Stimulated activated CD8-positive, alpha-beta memory T cell treated with anti-CD3 and anti-CD28 coated beads, Interleukin-12 subunit alpha, Interleukin-12 subunit beta, amount 100 ng/mL, for 24 hours (primary cell): ENCODE measurements around the gene EVA1A.
"Not testable (repeated sequence)": the region's sequence is repeated elsewhere in the genome, so short reads cannot be mapped to it uniquely, and the experiment has no call there.

Experiments
- DNase-seq: peaks from one replicate; pipeline ENCODE4 v3.0.0-alpha.2; 2020; ENCODE audit errors: extremely low read depth

Gene EVA1A

DNA sequence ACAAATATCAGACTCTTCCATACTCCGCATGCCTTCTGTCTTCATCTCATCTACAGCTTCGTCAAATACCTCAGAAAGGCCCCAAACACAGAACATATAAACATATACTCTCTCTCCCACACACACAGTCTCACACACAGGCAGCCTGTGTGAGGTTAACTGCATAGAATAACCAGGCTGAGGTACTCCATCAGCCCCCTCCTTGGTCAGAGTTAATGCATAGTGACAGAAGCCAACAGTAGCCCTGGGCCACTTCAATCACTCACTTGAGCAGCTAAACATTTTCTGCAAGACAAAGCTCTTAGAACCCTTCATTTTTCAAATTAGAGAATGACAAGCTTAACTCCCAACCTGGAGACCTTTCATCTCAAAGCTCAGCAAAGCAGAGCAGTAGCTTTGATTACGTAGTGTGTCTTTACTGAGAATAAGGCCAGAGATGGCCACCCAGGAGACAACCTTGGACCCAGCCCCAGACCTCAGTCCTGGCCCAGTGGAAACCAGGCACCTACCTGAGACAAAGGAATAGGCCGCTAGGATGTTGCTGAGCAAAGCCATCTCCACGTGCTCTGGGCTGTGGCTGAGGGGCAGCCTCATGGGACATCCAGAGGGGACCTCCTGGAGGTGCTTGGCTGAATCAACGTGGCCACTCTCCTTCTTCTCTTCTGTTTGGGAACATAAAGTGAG is 43.0 kb downstream of the EVA1A start:
- DNase-seq: no peak

DNA sequence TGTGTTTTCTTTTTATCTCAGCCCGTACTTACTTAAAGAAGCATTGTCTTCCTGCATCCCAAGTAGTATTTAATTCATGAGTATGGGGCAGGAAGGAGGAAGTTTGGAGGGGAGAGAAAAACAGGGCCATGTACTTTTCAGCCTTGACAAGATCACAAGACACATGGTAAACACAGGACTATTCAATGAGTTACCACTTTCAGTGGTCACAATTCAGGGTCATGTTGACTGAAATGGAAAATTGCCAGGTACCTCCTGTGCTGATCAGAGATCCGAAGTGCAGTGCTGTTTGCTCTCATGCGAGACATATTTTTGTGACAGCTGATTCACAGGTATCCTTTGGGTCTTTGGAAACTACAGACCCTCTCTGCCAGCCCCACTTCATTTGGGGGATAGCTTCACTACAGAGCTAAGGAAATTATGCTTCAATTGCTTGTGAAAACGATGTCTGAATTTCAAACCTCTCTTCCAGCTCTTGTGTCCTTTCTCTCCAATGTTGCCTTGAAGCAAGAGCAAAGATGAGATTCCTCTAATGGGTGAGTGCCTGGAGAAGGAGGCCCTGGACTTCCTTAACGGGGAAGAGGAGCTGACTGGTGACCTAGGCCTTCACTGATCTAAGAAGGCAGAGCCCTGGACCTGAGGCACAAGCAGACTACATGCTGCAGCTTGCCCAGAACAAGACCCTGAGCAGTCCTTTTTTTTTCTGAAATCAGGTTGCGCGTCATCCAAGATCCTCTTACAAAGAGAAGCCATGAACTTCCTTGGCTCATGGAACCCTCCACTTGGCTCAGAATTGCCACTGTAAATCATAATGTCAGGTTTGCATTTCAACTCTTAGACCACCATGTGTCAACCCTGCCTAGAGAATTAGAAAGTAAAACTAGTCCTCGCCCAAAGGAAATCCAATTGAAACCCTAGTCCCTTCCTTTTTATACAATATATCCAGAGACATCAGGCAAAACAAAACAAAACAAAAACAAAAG is 44.1 kb downstream of the EVA1A start:
- DNase-seq: no peak

DNA sequence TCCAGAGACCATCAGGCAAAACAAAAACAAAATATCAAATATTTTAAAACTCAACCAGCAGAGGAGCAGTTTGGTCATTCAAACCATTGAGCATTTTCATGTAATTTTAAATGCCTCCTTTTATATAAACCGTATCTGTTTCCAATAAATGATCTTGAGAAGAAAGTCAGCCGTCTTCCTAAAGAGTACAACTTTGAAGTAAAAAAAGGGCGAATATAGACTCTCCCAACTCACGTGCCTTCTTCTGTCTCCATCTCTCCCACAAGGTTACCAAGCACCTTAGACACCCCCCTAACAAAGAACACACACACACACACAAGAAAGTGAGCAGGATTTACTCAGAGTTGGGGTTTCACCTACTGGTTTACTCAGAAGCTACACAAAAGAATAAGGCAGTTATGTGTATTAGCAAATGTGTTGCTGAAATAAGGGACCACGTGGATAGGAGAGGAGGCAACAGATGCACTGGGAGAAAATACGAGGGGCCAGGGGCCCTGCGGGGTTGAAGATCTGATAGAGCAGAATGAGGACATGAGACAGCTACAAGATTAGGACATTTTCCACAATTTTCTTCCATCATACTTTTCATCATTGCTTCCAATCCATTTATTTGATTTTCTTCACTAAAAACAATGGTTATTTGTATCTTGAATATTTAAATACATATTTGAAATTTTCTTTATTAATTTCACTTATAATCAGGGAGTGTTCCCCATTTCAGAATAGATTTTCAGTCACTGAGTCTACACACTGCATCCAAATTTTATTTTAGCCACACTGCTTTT is 45.0 kb downstream of the EVA1A start:
- no peak for DNase-seq

DNA sequence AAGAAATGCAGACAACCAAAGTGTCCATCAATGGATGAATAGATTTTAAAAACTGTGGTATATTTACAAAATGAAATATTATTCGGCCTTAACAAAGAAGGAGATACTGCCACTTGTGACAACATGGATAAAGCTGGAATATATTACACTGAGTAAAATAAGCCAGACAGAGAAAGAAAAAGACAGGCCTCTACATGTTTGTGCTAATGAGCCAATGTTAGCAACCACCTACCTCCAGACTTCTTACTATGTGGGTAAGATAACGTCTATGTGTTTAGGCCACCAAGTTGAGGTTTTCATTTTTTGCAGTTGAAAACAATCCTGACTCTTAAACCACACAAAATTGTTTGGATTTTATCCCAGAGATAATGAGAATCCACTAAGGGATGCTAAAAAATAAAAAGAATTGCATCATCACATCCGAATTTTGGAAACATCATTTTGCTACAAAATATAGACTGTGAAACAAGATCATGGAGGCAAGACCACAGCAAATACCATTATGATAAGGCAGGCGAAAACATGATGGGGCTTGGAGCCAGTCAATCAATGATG is 47.0 kb downstream of the EVA1A start:
- no peak for DNase-seq

DNA sequence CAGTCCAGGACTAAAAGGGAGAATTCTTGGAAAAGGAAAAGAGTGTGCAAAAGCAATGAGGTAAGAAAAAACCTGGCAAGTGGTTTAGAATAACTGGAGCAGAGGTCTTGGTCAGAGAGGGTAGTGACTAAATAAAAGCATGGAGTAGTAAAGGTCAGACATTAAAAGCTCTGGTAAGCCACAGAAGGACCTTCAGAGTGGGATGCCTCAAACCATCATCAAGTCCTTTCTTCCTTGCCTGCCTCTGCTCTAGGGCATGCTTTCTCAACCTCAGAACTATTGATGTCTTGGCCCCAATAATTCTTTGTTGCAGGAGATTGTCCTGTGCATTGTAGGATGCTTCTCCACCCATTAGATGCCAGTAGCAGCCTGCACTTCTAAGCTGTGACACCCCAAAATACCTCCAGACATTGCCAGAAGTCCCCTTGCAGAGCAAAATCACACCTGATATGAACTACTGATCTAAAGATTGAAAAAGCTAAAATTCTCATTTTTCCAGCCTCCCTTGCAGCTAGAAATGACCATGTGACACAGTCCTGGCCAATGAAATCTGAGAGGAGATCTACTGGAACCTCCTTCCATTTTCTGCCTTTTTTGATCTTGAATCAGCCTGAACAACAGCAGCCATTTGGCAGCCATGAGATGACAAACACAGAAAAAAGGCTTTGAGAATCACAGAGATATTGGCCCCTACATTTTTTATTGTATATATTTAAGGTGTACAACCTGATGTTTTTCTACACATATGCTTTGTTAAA is 48.1 kb downstream of the EVA1A start:
- no peak for DNase-seq

DNA sequence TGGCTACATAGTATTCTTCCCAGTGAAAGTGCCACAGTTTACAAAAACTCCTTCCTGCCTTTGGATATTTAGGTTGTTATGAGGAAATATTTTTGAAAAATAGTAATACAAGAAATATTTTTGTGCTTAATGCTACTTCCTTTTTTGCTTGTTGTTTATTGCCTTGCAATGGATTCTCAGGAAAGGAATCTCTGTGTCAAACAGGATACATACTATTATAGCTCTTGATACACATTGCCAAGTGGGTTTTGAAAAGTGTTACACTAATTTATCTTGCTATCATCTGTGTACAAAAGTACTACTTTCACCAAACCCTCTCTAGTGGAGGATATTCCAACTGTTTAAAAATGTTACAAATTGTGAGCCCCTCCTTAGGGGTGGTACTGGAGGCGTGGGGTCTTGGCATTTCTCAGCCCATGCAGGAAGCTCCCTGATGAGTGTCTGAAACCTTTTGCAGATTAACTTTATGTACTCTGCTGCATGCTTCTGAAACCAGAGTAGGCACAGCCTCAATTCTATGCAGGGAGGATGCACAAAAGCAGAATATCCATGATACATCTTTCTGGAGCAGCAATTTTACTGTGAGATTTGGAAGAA is 54.5 kb downstream of the EVA1A start:
- DNase-seq: no peak

DNA sequence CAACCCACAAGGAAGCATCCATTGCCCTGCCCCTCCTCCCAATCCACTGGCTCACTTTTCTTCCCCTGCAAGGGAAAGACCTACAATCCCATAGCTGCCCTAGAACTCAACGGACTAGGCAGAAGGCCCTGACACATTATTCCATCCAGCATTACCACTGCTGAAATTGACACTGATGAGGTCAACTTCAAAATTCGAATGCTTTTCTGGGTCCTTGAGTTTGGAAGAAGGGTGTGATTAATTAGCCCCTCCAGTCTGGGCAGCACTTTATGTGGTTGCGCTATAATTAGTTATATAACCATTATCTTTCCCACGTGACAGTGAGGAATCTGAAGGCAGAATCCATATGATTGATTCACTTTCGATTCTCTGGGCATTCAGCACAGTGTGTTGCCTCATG is 55.7 kb downstream of the EVA1A start:
- no peak for DNase-seq

DNA sequence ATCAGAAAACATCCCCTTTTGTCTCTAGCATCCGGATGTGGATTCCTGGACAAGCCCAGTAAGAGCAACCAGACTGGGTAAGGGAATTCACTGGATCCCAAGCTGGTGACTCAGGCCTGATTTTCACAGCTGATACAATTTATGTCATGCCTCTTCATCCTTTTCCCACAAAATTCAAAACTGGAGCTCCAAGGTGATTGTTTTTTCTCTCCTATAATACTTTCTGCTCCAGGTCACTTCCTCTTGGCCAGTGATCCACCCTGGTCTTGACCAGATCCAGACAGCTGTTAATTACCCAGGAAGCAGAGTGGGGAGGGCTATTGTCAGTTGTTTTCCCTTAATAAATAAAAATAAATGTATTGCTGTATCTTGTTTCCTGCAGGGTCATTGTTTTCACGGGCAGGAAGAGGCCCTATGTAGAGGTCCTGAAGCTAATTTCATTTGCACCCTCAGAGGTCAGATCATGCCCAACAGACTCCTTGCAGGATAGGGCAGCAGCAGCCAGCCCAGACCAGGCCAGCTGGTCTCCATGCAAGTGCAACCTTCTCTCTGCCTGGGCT is 57.6 kb downstream of the EVA1A start:
- DNase-seq: no peak

DNA sequence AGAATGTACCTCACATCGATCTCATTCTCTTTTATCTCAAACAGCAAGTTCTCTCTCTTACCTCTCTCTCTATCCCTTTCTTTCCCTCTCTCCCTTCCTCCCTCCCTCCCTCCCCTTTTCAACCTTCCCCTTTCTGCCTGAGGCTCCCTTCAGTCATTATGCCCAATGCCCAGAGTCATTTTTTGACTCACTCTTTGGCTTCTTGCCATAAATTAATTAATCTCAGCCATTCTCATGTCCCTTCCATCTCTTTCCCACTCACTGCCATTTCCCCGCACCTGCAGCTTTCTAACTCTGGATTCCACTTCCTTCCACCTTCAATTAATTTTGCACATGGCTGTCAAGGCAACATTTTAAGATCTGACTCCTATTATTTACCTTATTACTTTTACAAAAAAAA is 60.1 kb downstream of the EVA1A start:
- DNase-seq: no peak

DNA sequence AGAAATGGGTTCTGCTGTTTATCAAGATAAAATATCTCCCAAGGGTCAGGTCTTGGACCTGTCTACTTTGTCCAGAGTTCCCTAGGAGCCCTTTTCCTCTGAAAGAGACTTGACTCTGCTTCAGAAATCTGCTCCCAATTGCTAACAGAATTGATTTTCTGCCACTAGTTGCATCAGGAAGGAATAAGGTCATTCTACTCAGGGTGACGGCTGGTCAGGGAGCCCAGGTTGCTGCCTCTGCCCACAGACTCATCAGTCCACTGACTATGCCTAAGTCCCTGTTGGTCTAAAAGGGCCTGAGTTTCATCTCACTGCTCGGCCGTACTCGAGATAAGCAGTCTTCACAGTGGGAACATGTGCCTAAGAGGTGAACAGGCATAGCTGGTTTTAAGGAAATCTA is 61.2 kb downstream of the EVA1A start:
- no peak for DNase-seq

DNA sequence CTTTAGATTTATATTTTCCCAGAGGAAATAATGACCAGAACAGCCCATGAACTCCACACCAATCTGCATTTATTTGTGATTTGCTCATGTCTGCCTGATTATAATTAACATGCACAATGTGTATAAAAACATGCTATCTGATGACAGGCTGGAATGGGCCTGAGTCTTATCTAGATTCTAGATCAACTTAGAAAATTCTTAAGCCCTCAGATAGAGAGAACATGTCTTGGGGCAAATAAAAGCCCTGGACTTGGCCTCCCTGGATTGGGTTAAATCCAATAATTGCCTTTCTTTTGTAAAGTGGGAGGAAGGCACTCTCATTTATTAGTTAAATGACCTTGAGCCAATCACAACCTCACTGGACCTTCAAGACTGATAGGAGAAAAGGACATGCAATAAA is 61.8 kb downstream of the EVA1A start:
- DNase-seq: no peak

DNA sequence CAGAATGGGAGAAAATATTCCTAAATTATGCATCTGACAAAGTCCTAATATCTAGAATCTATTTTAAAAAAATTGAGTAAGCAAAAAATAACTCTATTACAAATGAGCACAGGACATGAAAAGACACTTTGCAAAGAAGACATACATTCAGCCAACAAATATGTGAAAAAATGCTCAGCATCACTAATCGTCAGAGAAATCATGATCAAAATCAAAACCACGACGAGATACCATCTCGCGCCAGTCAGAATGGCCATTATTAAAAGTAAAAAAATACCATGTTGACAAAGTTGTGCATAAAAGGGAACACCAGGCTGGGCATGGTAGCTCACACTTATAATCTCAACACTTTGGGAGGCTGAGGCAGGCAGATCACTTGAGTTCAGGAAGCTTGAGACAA is 63.5 kb downstream of the EVA1A start:
- no peak for DNase-seq

DNA sequence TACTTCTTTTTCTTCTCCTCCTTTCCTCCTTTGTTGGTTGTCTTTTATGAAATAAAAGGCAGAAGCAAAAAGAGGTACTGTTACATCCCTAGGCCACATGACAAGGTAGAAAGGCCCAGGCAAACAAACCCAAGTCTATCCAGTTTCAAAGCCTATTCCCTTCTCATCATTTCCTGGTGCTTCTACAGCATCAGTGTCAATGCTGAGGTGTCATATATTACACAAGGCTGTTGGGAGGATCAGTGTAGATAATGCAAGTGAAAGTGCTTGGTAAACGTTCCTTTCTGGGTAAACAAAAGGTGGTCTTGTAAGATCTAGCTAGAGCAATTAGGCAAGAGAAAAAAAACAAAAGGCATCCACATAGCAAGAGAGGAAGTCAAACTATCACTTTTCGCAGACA is 64.9 kb downstream of the EVA1A start:
- no peak for DNase-seq

DNA sequence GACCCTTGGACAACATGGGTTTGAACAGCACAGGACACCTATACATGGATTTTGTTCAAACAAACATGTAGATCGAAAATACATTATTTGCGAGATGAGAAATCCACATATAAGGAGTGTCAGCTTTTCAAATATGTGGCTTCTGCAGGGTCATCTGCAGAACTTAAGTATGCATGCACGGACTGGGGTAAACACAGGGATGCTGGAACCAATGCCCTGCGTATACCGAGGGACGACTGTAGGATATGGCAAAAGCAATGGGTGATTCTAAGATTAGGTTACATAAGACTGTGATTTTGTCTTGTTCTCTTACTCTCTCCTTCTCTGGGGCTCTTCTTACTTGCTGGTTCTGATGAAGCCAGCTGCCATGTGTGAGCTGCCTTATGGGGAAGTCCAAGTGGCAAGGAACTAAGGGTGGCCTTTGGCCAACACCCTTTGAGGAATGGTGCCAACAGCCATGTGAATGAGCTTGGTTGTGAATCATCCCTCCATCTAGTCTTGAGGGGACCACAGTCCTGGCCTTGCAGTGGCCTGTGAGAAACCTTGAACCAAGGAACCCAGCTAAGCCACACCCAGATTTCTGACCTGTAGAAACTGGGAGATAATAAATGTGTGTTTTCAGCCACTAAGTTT is 66.5 kb downstream of the EVA1A start:
- DNase-seq: no peak

DNA sequence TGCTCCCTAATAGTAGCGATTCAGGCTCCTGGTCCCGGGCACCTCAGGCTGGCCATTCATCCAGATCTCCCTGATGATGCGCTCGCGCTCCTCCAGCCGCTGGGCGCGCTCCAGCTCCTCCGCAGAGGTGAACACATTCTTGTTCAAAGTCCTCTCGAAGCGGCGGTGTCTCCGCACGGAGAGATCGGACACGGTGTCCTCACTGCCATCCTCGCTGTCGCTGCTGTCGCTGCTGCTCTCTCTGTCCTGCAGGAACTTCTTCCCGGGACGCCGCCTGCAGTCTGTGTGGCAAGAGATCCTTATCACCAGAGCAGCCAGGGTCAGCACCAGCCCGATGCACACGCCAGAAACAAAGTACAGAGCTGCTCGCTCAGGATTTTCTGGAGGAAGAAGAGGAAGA is 67.5 kb downstream of the EVA1A start:
- DNase-seq: no peak

DNA sequence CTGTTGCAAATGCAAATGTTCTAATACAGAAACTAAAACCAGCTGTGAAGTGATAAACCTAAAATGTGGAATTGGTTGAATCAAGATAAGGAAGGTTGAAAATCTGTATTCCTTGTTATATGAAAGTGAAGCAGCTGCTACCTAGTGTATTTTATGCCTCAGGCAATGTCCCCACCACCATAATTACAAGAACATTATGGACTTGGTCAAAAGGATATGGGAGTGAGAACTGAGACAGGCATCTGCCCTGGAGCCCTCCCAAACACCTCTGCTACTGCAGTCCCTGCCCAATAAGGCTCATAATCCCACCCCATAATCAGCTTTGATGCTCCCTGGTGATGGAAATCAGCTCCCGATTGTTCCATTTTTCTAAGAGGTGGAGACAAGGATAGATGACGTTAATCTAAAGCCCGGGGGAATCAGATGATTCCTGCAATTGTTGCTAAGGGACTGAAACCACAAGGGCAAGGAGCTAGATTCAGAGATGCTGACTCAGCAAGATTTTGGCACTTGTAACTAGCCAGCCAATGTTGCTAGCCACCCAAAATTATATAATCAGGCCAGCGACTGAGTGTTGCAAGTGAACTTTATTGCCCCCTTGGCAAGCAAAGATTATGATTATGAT is 69.5 kb downstream of the EVA1A start:
- DNase-seq: no peak

DNA sequence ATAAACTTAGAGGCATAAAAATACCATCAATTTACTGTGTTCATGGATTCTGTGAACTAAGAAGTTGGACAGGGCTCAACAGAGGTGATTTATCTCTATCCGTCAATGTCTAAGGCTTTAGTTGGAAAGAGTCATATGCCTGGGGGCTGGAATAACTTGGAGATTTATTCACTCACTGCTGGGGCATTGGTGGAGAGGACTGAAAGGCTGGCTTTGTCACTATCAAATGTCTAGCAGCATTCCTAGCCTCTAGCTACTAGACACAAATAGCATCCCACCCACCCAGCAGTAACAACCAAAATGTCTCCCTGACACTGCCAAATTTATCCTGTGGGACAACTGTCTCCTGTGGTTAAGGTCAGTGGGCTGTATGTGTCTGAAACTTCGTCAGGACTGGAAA is 71.0 kb downstream of the EVA1A start:
- DNase-seq: no peak

DNA sequence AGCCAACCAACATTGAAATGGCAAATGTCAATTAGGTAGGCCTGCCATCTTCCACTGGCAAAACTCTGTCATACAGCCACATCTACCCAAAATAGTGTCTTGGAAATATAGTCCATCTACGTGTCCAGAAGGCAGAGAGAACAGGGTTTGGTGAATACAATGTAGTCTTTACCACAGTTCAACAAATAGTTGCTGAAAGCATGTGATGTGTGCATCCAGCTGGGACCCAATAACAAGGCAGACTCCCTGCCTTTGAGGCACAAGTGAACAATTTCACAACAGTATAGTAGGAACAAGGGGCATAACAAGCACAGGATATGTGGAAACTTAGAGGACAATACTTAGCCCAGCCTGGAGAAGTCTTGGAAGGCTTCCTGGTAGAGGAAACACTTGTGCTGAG is 72.6 kb downstream of the EVA1A start:
- DNase-seq: no peak

DNA sequence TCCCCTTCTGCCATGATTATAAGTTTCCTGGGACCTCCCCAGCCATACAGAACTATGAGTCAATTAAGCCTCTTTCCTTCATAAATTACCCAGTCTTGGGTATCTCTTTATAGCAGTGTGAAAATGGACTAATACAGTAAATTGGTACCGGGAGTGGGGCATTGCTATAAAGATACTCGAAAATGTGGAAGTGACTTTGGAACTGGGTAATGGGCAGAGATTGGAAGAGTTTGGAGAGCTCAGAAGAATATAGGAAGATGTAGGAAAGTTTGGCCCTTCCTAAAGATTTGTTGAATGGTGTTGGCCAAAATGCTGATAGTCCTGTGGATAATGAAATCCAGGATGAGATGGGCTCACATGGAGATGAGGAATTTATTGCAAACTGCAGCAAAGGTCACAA is 74.0 kb downstream of the EVA1A start:
- not testable (repeated sequence) for DNase-seq

DNA sequence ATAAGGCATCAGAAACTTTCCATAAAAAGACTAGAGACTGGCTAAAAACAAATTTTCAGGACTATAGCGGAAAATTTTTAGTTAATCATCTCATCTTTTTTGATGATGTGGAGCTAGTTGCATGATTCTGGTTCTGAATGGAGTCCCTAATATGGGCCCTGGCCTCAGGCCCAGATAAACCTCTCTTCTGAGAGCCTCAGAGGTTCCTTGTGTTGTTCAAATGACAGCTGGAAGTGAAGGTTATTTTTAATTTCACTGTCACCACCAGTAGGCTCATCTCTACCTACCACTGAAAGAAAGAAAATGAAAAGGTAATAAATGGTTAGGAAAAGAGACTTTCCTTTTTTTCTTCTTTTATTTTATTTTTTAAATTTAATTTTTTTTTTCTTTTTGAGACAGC is 75.9 kb downstream of the EVA1A start:
- no peak for DNase-seq
